GM12878 (cell line): Measurements from ENCODE around the gene RLIM. TPM values are rescaled to one million over a fixed set of nuclear protein-coding genes. Genes with fewer than 3 reads are reported as not detected.
"Not testable (repeated sequence)": the region's sequence is repeated elsewhere in the genome, so short reads cannot be mapped to it uniquely, and the experiment has no call there.

Experiments used
- ATAC-seq: fragments of 200-7000 bp; cut with Tn5 transposase; 3 replicates; pipeline ENCODE4 v1.9.1; 2020; ENCODE audit warnings: mild to moderate bottlenecking, moderate library complexity
- BruUV-seq: library from RNA; stranded (reverse); fragments of 400-500 nt; replicated peaks from 2 replicates; lab custom pipeline; 2021; lab: Mats Ljungman, UMichigan
- CTCF ChIA-PET: fragments of 300-600 bp; sonication (Branson Sonifier 250); formaldehyde crosslinking; extraction: SDS; loops from one replicate; lab custom pipeline; 2021; ENCODE audit warnings: inconsistent platforms; lab: Yijun Ruan, JAX
- POLR2A ChIA-PET: fragments of 350-600 bp; formaldehyde crosslinking; extraction: SDS; loops from one replicate; lab custom pipeline; 2021; ENCODE audit warnings: inconsistent platforms; lab: Charles Lee
- RAD21 ChIA-PET: fragments of 300-600 bp; sonication (Branson Sonifier 250); formaldehyde crosslinking; loops from one replicate; lab custom pipeline; 2023; ENCODE audit warnings: antibody characterized with exemption; ENCODE audit not compliant: unreplicated experiment; lab: Charles Lee
- SMC1A ChIA-PET: fragments of 300-600 bp; sonication (Branson Sonifier 250); formaldehyde crosslinking; loops from one replicate; lab custom pipeline; 2023; ENCODE audit not compliant: unreplicated experiment, uncharacterized antibody; lab: Charles Lee
- DNase-seq: peaks from one replicate; pipeline ENCODE4 v3.0.0-alpha.2; 2011; ENCODE audit warnings: low read depth, low spot score
- FAIRE-seq: peaks from 3 replicates; lab custom pipeline; 2011; peaks lifted over from hg19 to GRCh38; lab: Jason Lieb, UNC
- H2AFZ ChIP-seq: 2 replicates; pipeline ENCODE4 v1.6.0; 2011; ENCODE audit warnings: low read depth, low read length, control low read depth; ENCODE audit not compliant: control insufficient read depth
- H3K27ac ChIP-seq: 2 replicates; pipeline ENCODE4 v1.5.1; 2011; ENCODE audit warnings: control low read depth; ENCODE audit not compliant: control insufficient read depth, insufficient read depth
- H3K27me3 ChIP-seq, 2 experiments: replicated peaks in 1 of 2; 2 replicates each; pipeline versions ENCODE4 v1.6.0 to v1.6.1; 2011; ENCODE audit warnings: low read length in 1 of 2; ENCODE audit not compliant: control insufficient read depth in 2 of 2, insufficient read depth in 2 of 2
- H3K36me3 ChIP-seq, 2 experiments: 2 replicates each; pipeline ENCODE4 v1.5.1; 2011; ENCODE audit warnings: low read length in 1 of 2; ENCODE audit not compliant: control insufficient read depth in 2 of 2, insufficient read depth in 2 of 2
- H3K4me1 ChIP-seq: 2 replicates; pipeline ENCODE4 v1.6.1; 2011; ENCODE audit warnings: mild to moderate bottlenecking, low read length, moderate library complexity, mixed read lengths; ENCODE audit not compliant: control insufficient read depth, insufficient read depth
- H3K4me2 ChIP-seq: 2 replicates; pipeline ENCODE4 v1.6.0; 2011; ENCODE audit warnings: control low read depth; ENCODE audit not compliant: control insufficient read depth, insufficient read depth
- H3K4me3 ChIP-seq: fragments of 200-600 bp; sonication (generic); 2 replicates; pipeline ENCODE4 v1.5.1; 2016
- H3K79me2 ChIP-seq: 2 replicates; pipeline ENCODE4 v1.6.0; 2011; ENCODE audit warnings: low read length; ENCODE audit not compliant: control insufficient read depth, insufficient read depth
- H3K9ac ChIP-seq: 2 replicates; pipeline ENCODE4 v1.8.0; 2011; ENCODE audit warnings: low read length, control low read depth, mixed read lengths; ENCODE audit not compliant: control insufficient read depth, insufficient read depth
- H3K9me3 ChIP-seq: replicated peaks from 3 replicates; pipeline ENCODE4 v1.5.1; 2011; ENCODE audit warnings: mild to moderate bottlenecking, low read length; ENCODE audit not compliant: control insufficient read depth, insufficient read depth
- H4K20me1 ChIP-seq: 2 replicates; pipeline ENCODE4 v1.6.0; 2011; ENCODE audit not compliant: control insufficient read depth, insufficient read depth
- CEBPB ChIP-seq, 2 experiments: fragments of 150-350 bp in 1 of 2; IDR thresholded peaks; 2 replicates each; pipeline ENCODE4 v1.6.1; 2012 to 2014; ENCODE audit warnings: low read depth in 2 of 2, low read length in 2 of 2, borderline replicate concordance in 1 of 2, inconsistent platforms in 1 of 2
- IKZF2 ChIP-seq, 2 experiments: fragments of 450-650 bp; IDR thresholded peaks; 2 replicates each; pipeline ENCODE4 v1.6.1; 2017; ENCODE audit warnings: mild to moderate bottlenecking in 2 of 2, moderate library complexity in 2 of 2
- NFXL1 ChIP-seq: fragments of 450-650 bp; IDR thresholded peaks from 2 replicates; pipeline ENCODE4 v1.6.1; 2017; ENCODE audit warnings: antibody characterized with exemption, mild to moderate bottlenecking, borderline replicate concordance
- POLR2A ChIP-seq: IDR thresholded peaks from 2 replicates; pipeline ENCODE4 v1.6.1; 2011; ENCODE audit warnings: low read depth, mild to moderate bottlenecking, low read length
- SREBF2 ChIP-seq: IDR thresholded peaks from 2 replicates; pipeline ENCODE4 v1.6.1; 2012; ENCODE audit warnings: mild to moderate bottlenecking, low read length
- SUZ12 ChIP-seq: fragments of 200-600 bp; sonication (generic); IDR thresholded peaks from one replicate; pipeline ENCODE4 v1.6.1; 2018; ENCODE audit warnings: antibody characterized with exemption, mild to moderate bottlenecking; ENCODE audit not compliant: unreplicated experiment
- TBL1XR1 ChIP-seq: IDR thresholded peaks from 2 replicates; pipeline ENCODE4 v1.6.1; 2012; ENCODE audit warnings: low read depth, low read length, improper control_type of control experiment
- USF1 ChIP-seq: IDR thresholded peaks from 2 replicates; pipeline ENCODE4 v1.6.1; 2011; ENCODE audit warnings: borderline replicate concordance, low read depth, mild to moderate bottlenecking, moderate library complexity, mixed read lengths, low read length; ENCODE audit not compliant: insufficient read depth; ENCODE audit errors: extremely low read length
- USF2 ChIP-seq: IDR thresholded peaks from 2 replicates; pipeline ENCODE4 v1.6.1; 2011; ENCODE audit warnings: low read depth, low read length, improper control_type of control experiment, borderline replicate concordance
- ZZZ3 ChIP-seq: IDR thresholded peaks from 2 replicates; pipeline ENCODE4 v1.6.1; 2011; ENCODE audit warnings: low read depth; ENCODE audit not compliant: control insufficient read depth, insufficient read length
- WGBS: methylation state at CpG from one replicate; pipeline ENCODE4 v1.1.6; 2016; ENCODE audit warnings: low lambda C conversion rate; ENCODE audit not compliant: insufficient replicate concordance, insufficient coverage; ENCODE audit errors: missing lambda C conversion rate; 5-methylcytosine and 5-hydroxymethylcytosine counted together
- in situ Hi-C: fragments of 300-500 bp; cut with MboI; formaldehyde crosslinking; loops from 9 replicates; pipeline ENCODE4 v1.14.3; 2018; ENCODE audit warnings: mixed read lengths
- intact Hi-C: fragments of 100-400 bp; cut with micrococcal nuclease; formaldehyde crosslinking; loops from one replicate; pipeline ENCODE4 v1.14.2; 2022; ENCODE audit not compliant: unreplicated experiment
- polyA plus RNA-seq, 11 experiments: library from polyadenylated mRNA; depleted of rRNA in 4 of 11; unstranded in 6 of 11; stranded (reverse) in 5 of 11; fragments of >200 nt; fragmentation: Nextera tagmentation in 4 of 11; fragmentation: Illumina TruSeq in 1 of 11; extraction: Ambion mirVana in 4 of 11; extraction: Trizol in 1 of 11; gene quantifications; 1 replicate in 1 of 11; 2 replicates in 10 of 11; pipeline versions ENCODE4 v1.2.1 to v1.2.3, GENCODE V29; 2011 to 2016; ENCODE audit warnings: inconsistent platforms in 2 of 11, missing spikeins in 2 of 11, low read depth in 1 of 11
- total RNA-seq, 4 experiments: library from RNA; depleted of rRNA in 3 of 4; stranded (reverse); fragments of >200 nt in 3 of 4; fragmentation: Illumina TruSeq in 1 of 4; extraction: Trizol in 1 of 4; gene quantifications; 2 replicates each; pipeline versions ENCODE4 v1.2.1 to v1.2.3, GENCODE V29; 2013 to 2021

The RLIM gene
- total and polyA plus RNA-seq, 10 of the 15 experiments (the other 5 are each of a cell fraction or from before 2014, with no cell fraction given) = 4.0 to 33.9 (median 15.1) TPM

GRCh38 chrX:74614093-74614909 is at the start of gene RLIM (continued):
- peak; percentile 95 for TF ChIP-seq IKZF2 (IDR thresholded peaks at IDR 0.05)
- TF ChIP-seq POLR2A = peak; percentile 91

GRCh38 chrX:74656079-74656745 is 41.8 kb upstream of the RLIM start:
- no peak for TF ChIP-seq CEBPB (IDR thresholded peaks at IDR 0.05; ENCODE audit: borderline replicate concordance in 1 of 2, low read depth in 2 of 2, low read length in 2 of 2)
- TF ChIP-seq USF2 = no peak
- TF ChIP-seq USF1 = no peak
- TF ChIP-seq SUZ12 = no peak
- TF ChIP-seq ZZZ3 = no peak
- no peak for TF ChIP-seq NFXL1
- no peak for TF ChIP-seq SREBF2
- no peak for TF ChIP-seq TBL1XR1
- TF ChIP-seq, all 136 proteins: peak for 0
- no peak overlapping the region for H3K4me3 ChIP-seq
- H3K27me3 ChIP-seq = no peaks in the 10 kb centered on the region
- DNase-seq (no peak), FAIRE-seq (no peak), ATAC-seq (no peak)
- H3K9me3 ChIP-seq = no peaks in the 10 kb centered on the region; the same call in 2 of the 3 replicates
- no peaks in the 10 kb centered on the region for H3K36me3 ChIP-seq
- no peaks in the 10 kb centered on the region for H3K79me2 ChIP-seq
- in situ Hi-C loops = no loop called here
- H4K20me1 ChIP-seq = no peaks in the 10 kb centered on the region
- SMC1A ChIA-PET = no interaction called here
- no peak overlapping the region for H2AFZ ChIP-seq
- H3K27ac ChIP-seq = no peak overlapping the region
- intact Hi-C loops = no loop called here
- 34% methylated on average over 6 of the region's 6 CpGs for WGBS
- no TSS peak for BruUV-seq
- H3K4me1 ChIP-seq = no peaks in the 10 kb centered on the region
- CTCF ChIA-PET = no interaction called here
- no peak overlapping the region for H3K9ac ChIP-seq
- RAD21 ChIA-PET = no interaction called here
- POLR2A ChIA-PET = no interaction called here
- no peak overlapping the region for H3K4me2 ChIP-seq

GRCh38 chrX:74654953-74655352 is 40.5 kb upstream of the RLIM start:
- H3K36me3 ChIP-seq, H3K4me2 ChIP-seq, SMC1A ChIA-PET, RAD21 ChIA-PET, H3K27ac ChIP-seq, H3K4me1 ChIP-seq, CTCF ChIA-PET, POLR2A ChIA-PET, ATAC-seq, H3K4me3 ChIP-seq, in situ Hi-C loops, H3K79me2 ChIP-seq, DNase-seq, intact Hi-C loops, H2AFZ ChIP-seq, H3K9me3 ChIP-seq, H3K9ac ChIP-seq, H3K27me3 ChIP-seq, BruUV-seq, FAIRE-seq, H4K20me1 ChIP-seq: not testable (repeated sequence)
- 90% methylated on average over 4 of the region's 4 CpGs for WGBS
